SK-N-SH (cell line): ENCODE data around the gene CYP27A1.

ENCODE experiments used
- CTCF ChIP-seq: fragments of 200-600 bp; sonication (generic); IDR thresholded peaks from 2 replicates; pipeline ENCODE4 v1.6.1; 2017; ENCODE audit warnings: antibody characterized with exemption, mild to moderate bottlenecking, moderate library complexity
- NFIC ChIP-seq: IDR thresholded peaks from 2 replicates; pipeline ENCODE4 v1.4.0; 2012; ENCODE audit warnings: borderline replicate concordance

DNA sequence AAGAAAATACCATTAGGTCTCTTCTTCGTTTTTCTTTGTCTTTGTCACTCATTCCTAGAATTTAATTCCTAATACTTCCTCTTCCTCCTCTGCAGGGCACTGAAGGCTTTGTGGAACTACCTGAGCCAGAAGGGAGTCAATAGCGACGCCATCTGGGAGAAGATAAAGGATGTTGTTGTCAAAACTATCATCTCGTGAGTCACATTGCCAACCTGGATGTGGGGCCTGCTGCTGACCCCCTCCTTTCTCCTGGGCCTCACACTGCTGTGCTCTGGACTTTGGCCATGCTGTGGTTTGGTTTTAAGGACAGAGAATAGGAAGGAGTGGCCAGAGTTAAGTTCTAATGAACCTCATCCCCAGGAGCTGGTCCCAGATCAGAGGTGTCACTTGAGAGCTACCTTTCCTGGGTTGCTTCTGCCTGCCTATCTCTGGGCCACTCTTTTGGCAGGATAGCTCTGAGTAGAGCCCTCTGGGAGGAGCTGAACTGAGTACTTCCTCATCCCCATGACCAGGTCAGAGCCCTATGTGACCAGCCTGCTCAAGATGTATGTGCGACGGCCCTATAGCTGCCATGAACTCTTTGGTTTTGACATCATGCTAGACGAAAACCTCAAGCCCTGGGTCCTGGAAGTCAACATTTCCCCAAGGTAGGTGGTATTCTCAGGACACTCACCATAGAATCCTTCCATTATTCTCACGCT, 33.1 kb upstream of the CYP27A1 start:
- TF ChIP-seq CTCF (no peak), NFIC (no peak)
